Stimulated activated naive CD4-positive, alpha-beta T cell treated with Interleukin-2 at 50 U/mL for 16 hours (primary cell): ENCODE results near the gene FAM185A.
"Not testable (repeated sequence)": the region's sequence is repeated elsewhere in the genome, so short reads cannot be mapped to it uniquely, and the experiment has no call there.

ENCODE experiments used
- DNase-seq: peaks from one replicate; lab custom pipeline; 2025; lab: John Stamatoyannopoulos, UW

Gene FAM185A

GRCh38 chr7:102748605-102749444, at the start of gene FAM185A:
FAM185A (plus strand) TSS chr7:102748999; CDS start chr7:102749208, 209 bp downstream.
- peak; percentile 96 for DNase-seq

- peak; percentile 5 for DNase-seq
Observed at GRCh38 chr7:102713011-102713690, 35.6 kb upstream of the FAM185A start.

DNA sequence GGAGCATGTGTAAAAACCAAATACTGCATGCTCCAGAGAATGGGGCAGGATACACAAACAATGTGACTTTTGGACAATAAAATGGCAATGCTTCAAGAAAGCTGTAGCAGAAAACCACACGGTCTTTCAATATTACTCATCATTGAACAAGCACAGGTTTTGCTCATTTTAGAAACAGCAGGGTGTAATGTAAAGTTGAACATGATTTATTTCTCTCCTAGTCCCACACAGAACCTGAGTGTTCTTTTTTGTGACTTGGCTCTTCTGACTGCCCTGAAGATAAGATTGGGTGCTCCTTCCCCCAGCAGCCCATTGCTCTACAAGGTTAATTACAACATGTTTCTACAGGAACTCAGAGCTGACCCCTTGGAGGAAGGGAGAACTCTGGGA, 35.1 kb upstream of the FAM185A start:
- not testable (repeated sequence) for DNase-seq

- not testable (repeated sequence) for DNase-seq
Observed at GRCh38 chr7:102714774-102715522, 33.9 kb upstream of the FAM185A start.

- DNase-seq, result not testable (repeated sequence)
Observed at GRCh38 chr7:102715718-102716117, 33.1 kb upstream of the FAM185A start.

DNA sequence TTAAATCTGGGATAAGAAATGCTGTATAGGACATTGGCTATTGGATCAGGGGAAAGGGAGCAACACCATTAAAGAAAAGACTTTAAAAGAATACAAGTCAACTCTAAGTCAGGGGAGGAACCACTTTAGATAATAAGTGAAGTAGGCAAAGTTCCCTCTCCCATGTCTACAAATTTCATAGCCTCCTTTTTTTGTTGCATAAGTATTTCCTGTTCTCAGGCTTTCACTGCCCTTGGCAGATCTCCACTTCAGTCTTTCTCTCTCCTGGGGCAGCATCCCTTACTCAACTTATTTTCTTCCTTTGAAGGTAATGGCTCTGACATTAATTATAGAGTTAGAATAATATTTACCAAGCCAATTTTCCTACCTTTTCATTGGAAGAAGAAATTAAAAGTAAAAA, 30.3 kb upstream of the FAM185A start:
- DNase-seq, result not testable (repeated sequence)

DNA sequence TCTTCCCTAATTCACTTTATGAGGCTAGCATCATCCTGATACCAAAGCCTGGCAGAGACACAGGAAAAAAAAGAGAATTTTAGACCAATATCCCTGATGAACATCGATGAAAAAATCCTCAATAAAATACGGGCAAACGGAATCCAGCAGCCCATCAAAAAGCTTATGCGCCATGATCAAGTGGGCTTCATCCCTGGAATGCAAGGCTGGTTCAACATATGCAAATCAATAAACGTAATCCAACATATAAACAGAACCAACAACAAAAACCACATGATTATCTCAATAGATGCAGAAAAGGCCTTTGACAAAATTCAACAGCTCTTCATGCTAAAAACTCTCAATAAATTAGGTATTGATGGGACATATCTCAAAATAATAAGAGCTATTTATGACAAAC, 22.6 kb upstream of the FAM185A start:
- DNase-seq, result not testable (repeated sequence)

DNA sequence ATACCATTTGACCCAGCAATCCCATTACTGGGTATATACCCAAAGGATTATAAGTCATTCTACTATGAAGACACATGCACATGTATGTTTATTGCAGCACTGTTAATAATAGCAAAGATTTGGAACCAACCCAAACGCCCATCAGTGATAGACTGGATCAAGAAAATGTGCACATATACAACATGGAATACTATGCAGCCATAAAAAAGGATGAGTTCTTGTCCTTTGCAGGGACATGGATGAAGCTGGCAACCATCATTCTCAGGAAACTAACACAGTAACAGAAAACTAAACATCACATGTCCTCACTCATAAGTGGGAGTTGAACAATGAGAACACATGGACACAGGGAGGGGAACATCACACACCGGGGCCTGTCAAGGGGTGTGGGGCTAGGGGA, 19.1 kb upstream of the FAM185A start:
- DNase-seq, result not testable (repeated sequence)

GRCh38 chr7:102730431-102730830, 18.4 kb upstream of the FAM185A start:
- DNase-seq, result not testable (repeated sequence)

GRCh38 chr7:102742002-102742771, 6.6 kb upstream of the FAM185A start:
- DNase-seq, result not testable (repeated sequence)

DNA sequence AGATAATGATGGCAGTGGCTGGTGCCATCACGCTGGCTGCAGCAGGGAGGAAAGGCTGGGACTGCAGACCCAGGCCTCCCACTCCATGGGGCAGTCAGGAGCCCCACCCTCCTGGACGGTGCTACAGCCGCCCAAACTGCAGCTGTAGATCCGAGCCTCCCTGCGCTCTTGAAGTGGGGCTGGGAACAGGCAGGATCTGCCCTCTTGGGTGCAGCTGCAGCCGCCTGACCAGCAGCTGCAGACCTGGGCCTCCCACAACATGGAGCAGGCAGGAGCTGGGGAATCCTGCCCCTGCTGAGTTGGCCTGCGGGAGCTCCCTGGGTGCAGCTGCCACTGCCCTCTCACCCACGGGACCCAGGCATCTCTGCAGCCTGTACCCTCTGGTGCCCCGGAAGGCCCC, 4.9 kb upstream of the FAM185A start:
- not testable (repeated sequence) for DNase-seq

DNA sequence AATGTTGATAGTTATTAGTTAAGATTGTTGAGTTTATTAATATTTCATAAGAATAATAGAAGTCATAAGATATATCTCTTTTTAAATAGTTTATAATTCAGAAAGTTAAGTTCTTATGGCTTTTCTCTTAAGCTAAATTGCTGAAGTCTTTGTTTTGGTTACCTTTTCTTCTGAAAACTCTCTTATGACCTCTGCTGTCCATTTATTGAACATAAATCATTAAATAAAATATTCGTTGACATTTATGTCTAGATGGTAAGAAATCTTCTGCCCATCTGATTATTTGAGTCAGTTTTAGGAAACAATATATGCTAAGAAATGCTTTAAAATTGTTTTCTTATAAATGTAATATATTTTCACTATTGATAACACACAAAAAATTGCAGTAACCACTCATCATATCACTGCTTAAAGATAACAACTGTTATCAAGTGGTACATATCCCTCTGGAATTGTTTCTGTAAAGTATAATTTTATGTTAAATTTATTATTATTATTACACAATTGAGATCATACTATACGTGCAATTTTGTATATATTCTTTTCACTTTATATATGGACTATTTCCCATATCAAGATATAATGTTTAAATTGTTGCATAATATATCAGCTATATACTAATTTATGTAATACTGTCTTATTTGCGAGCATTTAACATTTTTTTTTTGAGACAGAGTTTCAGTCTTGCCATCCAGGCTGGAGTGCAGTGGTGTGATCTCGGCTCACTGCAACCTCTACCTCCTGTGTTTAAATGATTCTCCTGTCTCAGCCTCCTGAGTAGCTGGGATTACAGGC, 3.1 kb upstream of the FAM185A start:
- not testable (repeated sequence) for DNase-seq

DNA sequence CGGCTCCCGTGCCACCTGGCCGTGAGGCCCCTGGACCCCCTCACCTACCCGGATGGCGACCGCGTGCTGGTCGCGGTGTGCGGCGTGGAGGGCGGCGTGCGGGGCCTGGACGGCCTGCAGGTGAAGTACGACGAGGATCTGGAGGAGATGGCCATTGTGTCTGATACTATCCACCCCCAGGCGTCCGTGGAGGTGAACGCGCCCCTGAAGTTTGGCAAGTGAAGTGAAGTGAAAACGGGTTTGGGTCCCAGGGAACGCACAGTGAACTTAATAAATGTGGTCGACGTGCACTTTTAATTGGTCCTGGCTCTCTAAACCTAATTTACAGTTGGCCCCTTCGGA, 617 bp downstream of the FAM185A start:
- not testable (repeated sequence) for DNase-seq

DNA sequence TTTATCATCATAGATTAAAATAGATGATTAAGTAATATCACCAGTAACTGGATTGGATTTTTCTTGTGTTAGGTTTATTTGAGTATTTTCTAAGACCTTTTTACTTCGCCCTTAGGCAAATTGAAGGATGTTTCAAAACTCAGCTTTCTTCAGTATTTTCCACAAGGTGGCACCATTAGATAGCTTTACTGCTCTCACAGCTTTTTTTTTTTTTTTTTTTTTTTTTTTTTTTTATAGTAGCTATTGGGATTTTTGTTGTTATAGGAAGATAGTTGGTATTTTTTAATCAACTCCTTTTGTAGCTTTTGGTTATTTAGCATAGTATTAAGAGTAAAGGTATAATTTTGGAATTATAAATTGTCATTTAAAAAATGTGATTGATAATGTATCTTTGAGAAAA, 9.4 kb downstream of the FAM185A start:
- DNase-seq, result not testable (repeated sequence)

DNA sequence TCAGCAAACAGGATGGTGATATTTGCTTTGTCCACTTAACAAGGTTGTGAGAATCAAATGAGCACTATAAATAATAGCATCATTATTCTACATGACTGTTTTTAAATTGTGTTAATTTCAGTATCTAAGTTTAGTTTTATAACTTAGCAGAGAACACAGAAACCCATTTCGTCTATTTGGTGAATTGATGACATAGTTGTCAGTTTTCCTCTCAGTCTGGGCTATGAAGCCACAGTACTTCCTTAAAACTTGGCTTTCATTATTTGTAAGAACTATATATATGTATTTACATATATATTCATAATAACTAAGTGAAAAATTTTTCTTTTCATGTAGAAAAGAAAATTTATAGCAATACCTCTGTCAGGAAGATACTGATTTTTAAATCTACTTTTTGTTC, 11.1 kb downstream of the FAM185A start:
- not testable (repeated sequence) for DNase-seq

DNA sequence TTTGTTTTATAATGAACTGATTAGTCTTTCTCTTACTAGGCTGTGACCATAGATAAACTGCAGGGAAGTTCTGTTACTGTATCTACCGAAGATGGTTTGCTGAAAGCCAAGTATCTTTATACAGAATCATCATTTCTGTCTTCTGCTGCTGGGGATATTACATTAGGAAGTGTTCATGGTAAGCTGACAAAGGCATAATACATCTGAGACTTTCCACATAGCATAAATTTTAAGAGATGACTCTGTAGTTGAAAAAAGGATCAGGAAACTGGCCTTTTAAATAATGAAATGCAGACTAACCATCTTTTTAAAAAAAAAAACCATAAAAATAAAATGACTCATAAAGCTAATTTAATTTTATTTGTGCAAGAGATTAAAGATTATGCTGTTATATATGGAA, 12.4 kb downstream of the FAM185A start:
- not testable (repeated sequence) for DNase-seq

GRCh38 chr7:102763295-102763905, 14.6 kb downstream of the FAM185A start:
- DNase-seq, result not testable (repeated sequence)

DNA sequence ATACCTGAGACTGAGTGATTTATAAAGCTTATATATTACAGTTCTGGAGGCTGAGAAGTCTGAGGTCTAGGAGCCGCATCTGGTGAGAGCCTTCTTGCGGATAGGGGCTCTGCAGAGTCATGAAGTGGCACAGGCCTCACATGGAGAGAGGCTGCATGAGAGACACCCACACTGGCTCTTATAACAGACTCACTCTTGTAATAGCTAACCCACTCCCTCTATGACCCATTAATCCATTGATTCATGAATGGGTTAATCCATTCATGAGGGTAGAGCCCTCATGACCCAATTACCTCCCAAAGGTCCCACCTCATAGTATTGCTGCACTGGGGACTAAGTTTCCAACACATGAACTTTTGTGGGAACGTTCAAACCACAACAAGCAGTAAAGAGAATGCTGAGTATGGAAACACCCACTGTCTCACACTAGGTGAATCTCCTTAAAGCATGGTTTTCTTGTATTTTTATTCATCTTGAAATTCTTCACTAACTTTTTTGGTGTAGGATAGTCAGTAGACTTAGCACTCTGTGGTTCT, 20.9 kb downstream of the FAM185A start:
- not testable (repeated sequence) for DNase-seq

- DNase-seq, result not testable (repeated sequence)
Observed at GRCh38 chr7:102770467-102770866, 21.7 kb downstream of the FAM185A start.

GRCh38 chr7:102776217-102776616, 27.4 kb downstream of the FAM185A start:
- not testable (repeated sequence) for DNase-seq
